Endothelial cell of umbilical vein (primary cell): ENCODE data around the gene BMX. TPM values are rescaled to one million over a fixed set of nuclear protein-coding genes. Genes with fewer than 3 reads are reported as not detected.

Experiments
- BruUV-seq: library from RNA; stranded (reverse); fragments of 400-500 nt; replicated peaks from 2 replicates; lab custom pipeline; 2021; lab: Mats Ljungman, UMichigan
- CTCF ChIA-PET: fragments of 300-600, 350-600 bp; sonication (Branson Sonifier 250); formaldehyde crosslinking; loops from one replicate; lab custom pipeline; 2021; ENCODE audit warnings: antibody characterized with exemption, inconsistent platforms; lab: Charles Lee
- POLR2A ChIA-PET: fragments of 300-600, 350-600 bp; sonication (Branson Sonifier 250); formaldehyde crosslinking; loops from one replicate; lab custom pipeline; 2021; ENCODE audit warnings: antibody characterized with exemption, inconsistent platforms; lab: Charles Lee
- DNase-seq: peaks from one replicate; pipeline ENCODE4 v3.0.0-alpha.2; 2011; ENCODE audit warnings: low read depth, low spot score
- FAIRE-seq: peaks from 2 replicates; lab custom pipeline; 2011; peaks lifted over from hg19 to GRCh38; lab: Jason Lieb, UNC
- H2AFZ ChIP-seq: 2 replicates; pipeline ENCODE4 v1.6.0; 2012; ENCODE audit warnings: low read depth, low read length, control low read depth, inconsistent platforms
- H3K27ac ChIP-seq: 2 replicates; pipeline ENCODE4 v1.5.1; 2011; ENCODE audit warnings: low read depth, mild to moderate bottlenecking, control low read depth, low read length, moderate library complexity; ENCODE audit not compliant: insufficient read depth
- H3K27me3 ChIP-seq, 2 experiments: 2 replicates each; pipeline versions ENCODE4 v1.6.0 to v1.6.1; 2011; ENCODE audit warnings: low read length in 2 of 2, mixed read lengths in 1 of 2; ENCODE audit not compliant: control insufficient read depth in 2 of 2, insufficient read depth in 2 of 2
- H3K36me3 ChIP-seq, 2 experiments: 2 replicates in 1 of 2; 3 replicates in 1 of 2; pipeline ENCODE4 v1.5.1; 2011; ENCODE audit warnings: low read length in 2 of 2, mild to moderate bottlenecking in 1 of 2, moderate library complexity in 1 of 2; ENCODE audit not compliant: control insufficient read depth in 2 of 2, insufficient read depth in 2 of 2; ENCODE audit errors: extremely low read depth in 1 of 2
- H3K4me1 ChIP-seq: 3 replicates; pipeline ENCODE4 v1.5.1; 2011; ENCODE audit warnings: mild to moderate bottlenecking, low read length; ENCODE audit not compliant: control insufficient read depth, insufficient read depth; ENCODE audit errors: extremely low read depth
- H3K4me2 ChIP-seq: 2 replicates; pipeline ENCODE4 v1.6.1; 2011; ENCODE audit warnings: low read length, control low read depth, mixed read lengths; ENCODE audit not compliant: insufficient read depth
- H3K4me3 ChIP-seq, 3 experiments: fragments of 200-600 bp in 1 of 3; sonication (generic), shearing (Covaris generic) in 1 of 3; replicated peaks in 1 of 3; 2 replicates each; pipeline ENCODE4 v1.5.1; 2011 to 2016; ENCODE audit warnings: control low read depth in 3 of 3, low read length in 3 of 3, mild to moderate bottlenecking in 2 of 3, inconsistent platforms in 1 of 3, low read depth in 1 of 3, moderate library complexity in 1 of 3; ENCODE audit not compliant: insufficient read depth in 1 of 3
- H3K79me2 ChIP-seq: 2 replicates; pipeline ENCODE4 v1.6.0; 2012; ENCODE audit warnings: low read length, inconsistent platforms; ENCODE audit not compliant: control insufficient read depth, insufficient read depth
- H3K9ac ChIP-seq: replicated peaks from 2 replicates; pipeline ENCODE3; 2011; ENCODE audit warnings: low read length, control low read depth; ENCODE audit not compliant: insufficient read depth; ENCODE audit errors: extremely low read depth
- H3K9me1 ChIP-seq: replicated peaks from 3 replicates; pipeline ENCODE4 v1.6.0; 2011; ENCODE audit warnings: mild to moderate bottlenecking, low read length; ENCODE audit not compliant: control insufficient read depth, insufficient read depth; ENCODE audit errors: extremely low read depth
- H3K9me3 ChIP-seq: replicated peaks from 2 replicates; pipeline ENCODE4 v1.5.1; 2012; ENCODE audit warnings: low read length, inconsistent platforms; ENCODE audit not compliant: control insufficient read depth, insufficient read depth
- H4K20me1 ChIP-seq: replicated peaks from 2 replicates; pipeline ENCODE3; 2011; ENCODE audit warnings: mild to moderate bottlenecking, low read length; ENCODE audit not compliant: control insufficient read depth, insufficient read depth; ENCODE audit errors: extremely low read depth
- EZH2 ChIP-seq: IDR thresholded peaks from 2 replicates; pipeline ENCODE4 v1.6.1; 2012; ENCODE audit warnings: borderline replicate concordance, low read depth, mild to moderate bottlenecking, moderate library complexity, low read length, inconsistent platforms; ENCODE audit not compliant: severe bottlenecking
- FOS ChIP-seq: IDR thresholded peaks from 2 replicates; pipeline ENCODE4 v1.6.1; 2011; ENCODE audit warnings: mild to moderate bottlenecking, low read length, moderate library complexity, borderline replicate concordance; ENCODE audit not compliant: insufficient read depth
- GATA2 ChIP-seq: IDR thresholded peaks from 2 replicates; pipeline ENCODE4 v1.7.0; 2011; ENCODE audit warnings: low read depth, mild to moderate bottlenecking, moderate library complexity, mixed read lengths, low read length; ENCODE audit not compliant: insufficient read length, insufficient read depth
- JUN ChIP-seq: IDR thresholded peaks from 2 replicates; pipeline ENCODE4 v1.6.1; 2011; ENCODE audit warnings: borderline replicate concordance, low read depth; ENCODE audit not compliant: insufficient read length, insufficient read depth
- MYC ChIP-seq: IDR thresholded peaks from one replicate; pipeline ENCODE4 v1.6.1; 2011; ENCODE audit warnings: mild to moderate bottlenecking, low read depth, low read length
- POLR2A ChIP-seq: IDR thresholded peaks from 2 replicates; pipeline ENCODE4 v1.6.1; 2012; ENCODE audit warnings: low read depth, mild to moderate bottlenecking, control low read depth, low read length
- POLR2AphosphoS5 ChIP-seq: IDR thresholded peaks from 2 replicates; pipeline ENCODE4 v1.6.1; 2012; ENCODE audit warnings: low read depth, mild to moderate bottlenecking, control low read depth, low read length, moderate library complexity; ENCODE audit not compliant: insufficient read depth
- dilution Hi-C: fragments of 300-500 bp; cut with MboI; formaldehyde crosslinking; loops from one replicate; pipeline ENCODE4 v1.15.0; 2019; ENCODE audit warnings: low sequenced_read_pairs; ENCODE audit not compliant: extremely low pct_ligation_motif_present
- intact Hi-C: fragments of 100-400 bp; cut with micrococcal nuclease; formaldehyde crosslinking; loops from one replicate; pipeline ENCODE4 v1.10.0; 2022
- polyA plus RNA-seq, 4 experiments: library from polyadenylated mRNA; depleted of rRNA in 3 of 4; stranded (reverse) in 3 of 4; unstranded in 1 of 4; fragments of >200 nt; gene quantifications; 2 replicates each; pipeline versions ENCODE4 v1.2.1 to v1.2.3, GENCODE V29; 2011 to 2012; ENCODE audit warnings: missing spikeins in 1 of 4
- total RNA-seq: library from RNA; stranded (reverse); gene quantifications from 2 replicates; pipeline ENCODE4 v1.2.3, GENCODE V29; 2021
- TF ChIP-seq, protein P1 (sequence below): IDR thresholded peaks from 2 replicates; pipeline ENCODE4 v1.6.1; 2011; ENCODE audit not compliant: insufficient read depth, insufficient read length
- TF ChIP-seq, protein P2 (sequence below), 2 donors: IDR thresholded peaks; 1 replicate in 1 of 2; 2 replicates in 1 of 2; pipeline ENCODE4 v1.5.1; 2011; ENCODE audit warnings: low read length in 2 of 2, mild to moderate bottlenecking in 2 of 2, moderate library complexity in 2 of 2, control low read depth in 1 of 2, inconsistent platforms in 1 of 2, low read depth in 1 of 2; ENCODE audit not compliant: insufficient read depth in 1 of 2; ENCODE audit errors: extremely low read depth in 1 of 2

The BMX gene
- total and polyA plus RNA-seq, 2 donors (not counting 3 experiments of a cell fraction or from before 2014, with no cell fraction given): 49.8 to 105 TPM

- no TSS peak for BruUV-seq
- Histone ChIP-seq H3K27me3 (no peaks in the 10 kb centered on the region), H3K9me3 (no peaks in the 10 kb centered on the region), H2AFZ (no peak overlapping the region), H3K79me2 (no peaks in the 10 kb centered on the region), H3K4me2 (peak overlapping the region; percentile 67), H4K20me1 (no peaks in the 10 kb centered on the region), H3K9me1 (no peaks in the 10 kb centered on the region), H3K4me1 (peaks cover 74% of the 10 kb centered on the region), H3K4me3 (no peak overlapping the region), H3K27ac (peak overlapping the region; percentile 73), H3K36me3 (peaks cover 8 to 15% of the 10 kb centered on the region in 2 experiments), H3K9ac (peak overlapping the region; percentile 55)
- ChIA-PET POLR2A (interaction anchor here (1.1 to 2.8 kb wide), 3 partner anchors 8 to 24 kb away, joined by 4 to 10 read pairs (median 7); partner anchors contain the start of gene BMX), CTCF (interaction anchor here (1.3 to 1.5 kb wide), 3 partner anchors 8 to 22 kb away, joined by 3 to 8 read pairs (median 4); no protein-coding TSS in a partner anchor)
- TF ChIP-seq, protein P1, sequence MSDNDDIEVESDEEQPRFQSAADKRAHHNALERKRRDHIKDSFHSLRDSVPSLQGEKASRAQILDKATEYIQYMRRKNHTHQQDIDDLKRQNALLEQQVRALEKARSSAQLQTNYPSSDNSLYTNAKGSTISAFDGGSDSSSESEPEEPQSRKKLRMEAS: no peak
- TF ChIP-seq POLR2A (no peak), GATA2 (peak; percentile 78), EZH2 (no peak), MYC (no peak), POLR2AphosphoS5 (peak; percentile 37), JUN (peak; percentile 11), FOS (no peak)
- TF ChIP-seq, protein P2, sequence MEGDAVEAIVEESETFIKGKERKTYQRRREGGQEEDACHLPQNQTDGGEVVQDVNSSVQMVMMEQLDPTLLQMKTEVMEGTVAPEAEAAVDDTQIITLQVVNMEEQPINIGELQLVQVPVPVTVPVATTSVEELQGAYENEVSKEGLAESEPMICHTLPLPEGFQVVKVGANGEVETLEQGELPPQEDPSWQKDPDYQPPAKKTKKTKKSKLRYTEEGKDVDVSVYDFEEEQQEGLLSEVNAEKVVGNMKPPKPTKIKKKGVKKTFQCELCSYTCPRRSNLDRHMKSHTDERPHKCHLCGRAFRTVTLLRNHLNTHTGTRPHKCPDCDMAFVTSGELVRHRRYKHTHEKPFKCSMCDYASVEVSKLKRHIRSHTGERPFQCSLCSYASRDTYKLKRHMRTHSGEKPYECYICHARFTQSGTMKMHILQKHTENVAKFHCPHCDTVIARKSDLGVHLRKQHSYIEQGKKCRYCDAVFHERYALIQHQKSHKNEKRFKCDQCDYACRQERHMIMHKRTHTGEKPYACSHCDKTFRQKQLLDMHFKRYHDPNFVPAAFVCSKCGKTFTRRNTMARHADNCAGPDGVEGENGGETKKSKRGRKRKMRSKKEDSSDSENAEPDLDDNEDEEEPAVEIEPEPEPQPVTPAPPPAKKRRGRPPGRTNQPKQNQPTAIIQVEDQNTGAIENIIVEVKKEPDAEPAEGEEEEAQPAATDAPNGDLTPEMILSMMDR (IDR thresholded peaks at IDR 0.05; ENCODE audit: extremely low read depth in 1 of 2, insufficient read depth in 1 of 2, low read depth in 1 of 2, low read length in 2 of 2): no peak
- intact Hi-C loops: loop anchor here (1.0 to 2.0 kb wide), 3 partner anchors 8 to 40 kb away; partner anchors contain the start of gene BMX
- dilution Hi-C loops: no loop called here
- DNase-seq (peak; percentile 81), FAIRE-seq (peak; percentile 86)
Observed at GRCh38 chrX:15524417-15524816, 23.8 kb downstream of the BMX start.
